Hematopoietic multipotent progenitor cell treated with erythropoietin and hydrocortisone succinate and interleukin-3 and kit ligand, for 17 days (in vitro differentiated cells): ENCODE data around the gene CCDC50.

Source experiments
- DNase-seq: peaks from one replicate; pipeline ENCODE4 v3.0.0-alpha.2; 2015; ENCODE audit warnings: low spot score

Gene CCDC50, protein sequence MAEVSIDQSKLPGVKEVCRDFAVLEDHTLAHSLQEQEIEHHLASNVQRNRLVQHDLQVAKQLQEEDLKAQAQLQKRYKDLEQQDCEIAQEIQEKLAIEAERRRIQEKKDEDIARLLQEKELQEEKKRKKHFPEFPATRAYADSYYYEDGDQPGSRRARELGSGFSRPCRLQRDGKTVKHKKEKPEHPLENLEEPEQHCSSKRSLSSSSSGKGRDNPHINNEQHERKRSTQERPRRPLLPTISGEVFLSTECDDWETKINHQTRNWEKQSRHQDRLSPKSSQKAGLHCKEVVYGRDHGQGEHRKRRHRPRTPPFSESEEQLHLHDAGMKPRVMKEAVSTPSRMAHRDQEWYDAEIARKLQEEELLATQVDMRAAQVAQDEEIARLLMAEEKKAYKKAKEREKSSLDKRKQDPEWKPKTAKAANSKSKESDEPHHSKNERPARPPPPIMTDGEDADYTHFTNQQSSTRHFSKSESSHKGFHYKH

DNA sequence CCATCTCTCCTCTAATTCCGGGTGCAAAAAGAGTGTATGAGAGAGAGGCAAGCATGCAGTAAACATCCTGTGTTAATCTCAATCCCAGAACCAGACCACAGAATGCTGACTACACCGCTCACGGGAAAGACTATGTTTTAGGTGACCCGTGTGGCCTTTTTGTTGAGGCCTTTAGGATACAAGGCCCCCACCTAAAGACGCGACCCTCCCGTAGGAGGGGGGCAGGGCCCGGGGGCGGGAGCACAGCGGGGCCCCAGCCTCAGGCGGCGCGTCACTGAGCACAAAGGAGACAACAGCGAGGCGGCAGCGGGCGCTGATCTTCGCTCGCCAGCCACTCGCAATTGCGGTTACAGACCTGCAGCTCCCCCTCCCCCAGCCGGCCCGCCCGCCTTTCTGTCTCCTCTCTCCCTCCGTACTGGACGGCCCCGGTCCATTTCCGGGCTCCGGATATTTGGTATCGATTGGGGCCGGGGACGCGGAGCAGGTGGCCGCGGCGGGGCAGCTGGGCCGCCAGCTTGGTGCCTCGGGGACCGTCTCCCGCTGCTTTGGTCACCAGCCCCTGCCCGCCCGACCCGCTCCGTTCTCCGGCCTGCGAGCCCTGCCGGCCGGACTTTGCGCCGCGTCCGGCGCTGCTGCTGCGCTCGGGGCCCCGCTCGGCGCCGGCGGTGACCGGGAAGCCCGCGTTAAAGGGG, at the start of gene CCDC50:
TSS of gene CCDC50 (plus strand) at position 433 of the 692 bp plus-strand sequence. CDS start 281 bp downstream, outside the sequence.
- DNase-seq = no peak

DNA sequence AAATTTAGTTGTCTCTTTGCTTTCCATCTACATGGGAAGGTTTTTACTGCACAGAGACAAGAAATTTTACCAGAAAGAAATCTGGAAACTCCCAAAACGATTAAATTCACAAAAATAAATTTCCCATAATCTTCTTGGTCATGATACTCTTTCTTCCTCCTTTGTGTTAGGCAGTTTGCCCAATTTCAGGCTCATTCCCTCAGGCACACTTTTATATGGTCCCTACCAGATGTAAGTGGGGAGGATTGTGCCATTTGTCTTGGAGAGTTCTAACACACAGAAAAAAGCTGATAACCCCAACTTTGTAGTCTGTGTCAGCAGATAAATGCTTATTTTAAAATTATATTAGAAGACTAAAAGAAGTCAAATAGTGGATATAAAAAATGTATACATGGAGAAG, 49.1 kb upstream of the CCDC50 start:
- no peak for DNase-seq

DNA sequence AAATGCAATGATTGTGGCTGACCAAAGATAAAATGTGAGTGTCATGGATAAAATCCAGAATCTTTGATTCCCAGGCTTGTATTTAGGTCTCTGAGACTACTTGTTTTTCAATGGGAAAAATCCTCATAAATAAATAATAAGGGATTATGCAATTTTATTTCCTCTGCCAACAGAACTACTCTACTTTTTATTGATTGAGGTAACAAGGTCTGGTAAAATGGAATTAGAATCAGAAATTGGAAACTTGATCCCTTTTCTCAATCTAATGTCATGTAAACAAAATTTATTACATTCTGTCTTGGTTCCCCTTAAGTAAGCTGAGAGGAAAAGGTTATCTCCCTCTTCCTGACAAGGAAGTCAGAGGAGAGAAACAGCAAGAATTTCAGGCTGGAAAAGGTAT, 48.3 kb upstream of the CCDC50 start:
- no peak for DNase-seq

DNA sequence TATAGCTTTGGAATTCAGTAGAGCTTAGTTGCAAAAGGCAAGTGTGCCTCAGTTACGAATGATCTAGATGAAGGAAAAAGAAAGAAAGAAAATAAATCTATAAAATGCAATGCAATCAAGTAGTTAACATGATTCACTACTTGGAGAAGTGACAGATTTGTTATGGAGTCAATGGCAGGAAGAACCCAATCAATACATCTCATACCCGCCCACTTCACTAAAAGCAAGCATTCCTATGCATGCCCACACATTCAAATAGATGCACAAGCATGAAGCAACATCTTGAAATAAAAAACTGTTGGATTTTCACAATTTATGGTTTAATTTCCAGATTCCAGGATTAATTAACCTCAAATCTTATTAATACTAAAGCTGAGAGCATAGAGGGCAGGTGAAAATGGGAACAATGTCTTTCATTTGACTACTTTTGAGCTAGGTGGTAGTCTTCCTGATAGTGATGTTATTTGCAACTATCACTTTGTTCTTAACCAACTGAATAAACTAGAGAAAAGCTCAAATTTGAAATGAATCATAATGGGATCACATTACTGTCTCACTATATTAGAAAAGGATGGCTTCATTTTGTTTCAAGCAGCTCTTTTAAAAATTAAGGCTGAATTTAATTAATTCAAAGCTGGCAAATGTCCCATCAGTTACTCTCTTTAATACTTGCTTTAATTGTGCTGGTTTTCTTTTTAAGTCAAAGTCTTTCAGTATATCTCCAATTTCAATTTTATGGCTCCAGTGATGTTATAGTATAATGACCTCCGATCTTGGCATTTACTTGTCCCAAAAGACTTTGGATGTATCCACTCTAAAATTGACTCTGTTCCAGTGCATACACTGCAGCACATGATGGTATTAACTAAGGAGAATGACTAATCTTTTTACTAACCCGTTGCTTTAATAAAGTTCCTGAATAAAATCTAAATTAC, 46.7 kb upstream of the CCDC50 start:
- no peak for DNase-seq

DNA sequence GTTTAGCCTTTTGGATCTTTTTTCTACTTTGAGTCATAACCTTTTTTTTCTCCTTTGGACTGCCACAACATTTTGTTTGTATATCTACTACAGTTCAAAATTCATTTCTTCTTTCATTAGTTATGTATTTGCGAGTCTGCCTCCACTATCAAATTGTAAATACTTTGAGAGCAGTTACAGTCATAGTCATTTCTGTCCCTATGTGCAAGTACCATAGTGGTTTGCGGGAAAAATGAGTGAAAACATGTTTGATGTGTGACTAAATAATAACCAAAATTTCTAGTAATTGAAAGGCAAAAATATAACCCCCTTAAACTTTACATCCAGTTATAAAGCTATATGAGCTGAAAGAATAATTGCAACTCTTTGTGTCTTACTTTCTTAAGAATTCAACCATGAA, 45.8 kb upstream of the CCDC50 start:
- DNase-seq = no peak

DNA sequence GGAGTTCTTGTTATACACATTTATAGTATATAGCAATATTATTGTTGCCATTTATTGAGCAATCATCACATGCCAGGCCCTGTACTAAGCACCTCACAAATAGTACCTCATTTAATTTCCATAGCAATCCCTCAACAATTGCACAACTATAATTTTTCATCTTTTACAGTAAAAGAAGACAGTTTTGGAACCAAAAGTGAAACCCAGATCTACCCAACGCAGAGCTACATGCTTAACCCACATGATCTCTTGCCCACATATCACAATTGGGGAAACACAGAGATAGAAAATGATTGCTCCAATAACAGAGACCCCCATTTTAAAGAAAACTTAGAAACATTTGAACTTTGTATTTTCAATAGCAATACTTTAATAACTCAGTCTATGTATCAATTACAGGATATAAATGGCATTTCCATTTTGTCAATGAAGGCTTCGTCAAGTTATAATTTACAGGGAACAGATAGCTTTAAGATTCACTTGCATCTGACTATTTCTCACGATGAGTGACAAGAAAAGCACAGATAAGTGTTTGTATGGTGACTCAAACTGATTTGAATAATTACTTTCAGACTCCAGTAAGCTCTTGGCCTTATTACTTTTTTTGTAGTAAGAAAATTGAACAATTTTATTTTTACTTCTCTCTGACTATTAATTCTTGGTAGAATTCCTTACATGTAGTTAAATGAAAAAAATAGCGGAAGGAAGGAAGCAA, 38.7 kb upstream of the CCDC50 start:
- no peak for DNase-seq

DNA sequence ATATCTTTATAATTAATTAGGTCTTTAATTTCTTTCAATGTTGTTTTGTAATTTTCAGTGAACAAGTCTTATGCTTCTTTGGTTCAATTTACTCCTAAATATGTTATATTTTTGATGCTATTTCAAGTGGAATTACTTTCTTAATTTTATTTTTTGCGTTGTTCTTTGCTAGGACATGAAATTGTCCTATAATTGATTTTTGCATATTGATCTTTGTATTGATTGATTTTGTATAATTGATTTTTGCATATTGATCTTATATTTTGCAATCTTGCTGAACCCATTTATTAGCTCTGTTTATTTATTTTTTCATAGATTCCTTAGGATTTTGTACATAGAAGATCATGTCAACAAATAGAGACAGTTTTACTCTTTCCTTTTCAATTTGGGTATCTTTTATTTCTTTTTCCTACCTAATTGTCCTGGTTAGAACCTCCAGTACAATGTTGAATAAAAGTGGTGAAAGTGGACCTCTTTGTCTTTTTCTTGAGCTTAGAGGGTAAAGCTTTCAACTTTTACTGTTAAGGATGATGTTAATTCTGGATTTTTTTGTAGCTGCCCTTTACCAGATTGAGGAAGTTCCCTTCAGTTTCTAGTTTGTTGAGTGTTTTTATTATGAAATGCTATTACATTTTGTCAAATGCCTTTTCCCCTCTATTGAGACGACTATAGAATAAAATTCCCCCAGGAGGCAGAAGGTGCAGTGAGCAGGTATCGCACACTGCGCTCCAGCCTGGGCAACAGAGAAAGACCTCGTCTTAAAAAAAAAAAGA, 36.8 kb upstream of the CCDC50 start:
- no peak for DNase-seq

DNA sequence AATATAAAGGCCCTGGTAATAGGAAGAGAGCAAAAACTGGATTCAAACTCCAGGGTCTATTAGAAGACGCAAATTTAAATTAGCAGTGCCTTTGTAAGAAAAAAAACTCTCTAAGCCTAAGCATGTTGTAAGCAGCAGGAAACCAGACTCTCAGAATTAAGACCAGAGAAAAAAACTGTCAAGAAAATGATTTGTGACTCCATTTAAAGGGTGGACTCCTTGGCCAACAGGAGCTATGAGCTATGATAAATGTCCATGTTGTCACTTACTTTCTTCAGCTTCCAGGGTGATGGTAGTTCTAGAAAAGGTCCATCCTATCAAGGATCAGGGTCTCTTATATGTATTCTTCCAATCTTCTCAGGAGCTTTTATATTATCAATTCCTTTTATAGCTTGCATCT, 34.9 kb upstream of the CCDC50 start:
- no peak for DNase-seq

DNA sequence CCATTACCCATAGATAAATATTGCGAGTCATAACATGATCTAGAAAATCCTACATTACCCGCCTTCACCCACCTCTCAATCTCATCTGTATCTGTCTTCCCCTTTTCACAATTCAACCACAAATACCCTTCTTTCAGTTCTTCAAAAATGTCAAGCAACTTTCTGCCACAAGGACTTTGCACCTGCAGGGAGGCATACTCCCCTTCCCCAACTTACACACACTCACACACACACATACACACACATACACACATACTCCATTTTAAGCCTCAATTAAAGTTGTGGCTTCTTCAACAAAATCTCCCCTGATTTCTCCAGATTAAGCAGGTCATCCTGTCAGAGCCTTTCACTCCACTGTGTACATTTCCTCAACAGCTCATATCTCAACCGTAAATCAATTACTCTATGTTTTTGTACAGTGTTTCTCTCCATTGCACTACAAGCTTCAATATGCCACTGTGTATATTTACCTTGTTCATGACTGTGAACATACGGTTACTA, 33.1 kb upstream of the CCDC50 start:
- no peak for DNase-seq

DNA sequence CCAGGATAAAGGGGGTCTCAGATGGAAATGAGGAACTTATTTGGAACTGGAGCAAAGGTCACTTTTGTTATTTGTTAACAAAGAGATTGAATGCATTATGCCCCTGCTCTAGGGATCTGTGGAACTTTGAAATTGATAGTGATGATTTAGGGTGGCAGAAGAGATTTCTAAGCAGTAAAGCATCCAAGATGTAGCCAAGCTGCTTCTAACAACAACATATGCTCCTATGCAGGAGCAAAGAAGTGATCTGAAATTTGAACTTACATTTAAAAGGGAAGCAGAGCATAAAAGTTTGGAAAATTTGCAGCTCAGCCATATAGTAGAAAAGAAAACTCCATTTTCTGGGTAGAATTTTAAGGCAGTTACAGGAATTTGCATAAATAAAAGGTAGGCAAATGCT, 30.3 kb upstream of the CCDC50 start:
- DNase-seq = no peak

DNA sequence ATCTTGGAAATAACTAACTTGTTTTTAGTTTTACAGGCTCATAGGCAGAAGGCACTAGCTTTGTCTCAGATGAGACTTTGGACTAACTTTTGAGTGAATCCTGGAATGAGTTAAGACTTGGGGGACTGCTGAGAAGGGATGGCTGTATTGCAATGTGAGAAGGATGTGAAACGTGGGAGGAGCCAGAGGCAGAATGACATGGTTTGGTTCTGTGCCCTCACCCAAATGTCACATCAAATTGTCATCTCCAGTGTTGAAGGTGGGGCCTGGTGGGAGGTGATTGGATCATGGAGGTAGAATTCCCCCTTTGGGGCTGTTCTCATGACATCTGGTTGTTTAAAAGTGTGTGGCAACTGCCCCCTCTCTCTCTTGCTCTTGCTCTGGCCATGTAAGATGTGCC, 28.8 kb upstream of the CCDC50 start:
- DNase-seq = no peak

DNA sequence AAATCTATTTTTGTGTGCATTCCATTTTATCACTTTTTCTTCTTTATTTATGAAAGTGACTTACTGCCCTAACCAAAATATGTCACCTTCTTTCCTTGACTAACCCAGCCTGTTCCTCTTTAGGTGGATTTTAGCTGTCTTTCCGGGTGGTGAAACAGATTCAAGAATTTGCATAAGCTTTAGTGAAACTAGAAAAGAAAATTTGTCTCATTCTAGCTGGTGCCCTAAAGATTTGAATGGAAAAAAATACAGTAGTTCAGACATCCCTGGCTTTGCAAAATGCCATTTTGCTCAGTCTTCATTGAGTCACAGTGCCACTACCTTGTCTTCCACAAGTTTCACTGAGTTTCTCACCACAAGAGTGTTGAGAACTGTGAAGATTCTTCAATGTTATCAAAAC, 28.2 kb upstream of the CCDC50 start:
- DNase-seq = no peak

DNA sequence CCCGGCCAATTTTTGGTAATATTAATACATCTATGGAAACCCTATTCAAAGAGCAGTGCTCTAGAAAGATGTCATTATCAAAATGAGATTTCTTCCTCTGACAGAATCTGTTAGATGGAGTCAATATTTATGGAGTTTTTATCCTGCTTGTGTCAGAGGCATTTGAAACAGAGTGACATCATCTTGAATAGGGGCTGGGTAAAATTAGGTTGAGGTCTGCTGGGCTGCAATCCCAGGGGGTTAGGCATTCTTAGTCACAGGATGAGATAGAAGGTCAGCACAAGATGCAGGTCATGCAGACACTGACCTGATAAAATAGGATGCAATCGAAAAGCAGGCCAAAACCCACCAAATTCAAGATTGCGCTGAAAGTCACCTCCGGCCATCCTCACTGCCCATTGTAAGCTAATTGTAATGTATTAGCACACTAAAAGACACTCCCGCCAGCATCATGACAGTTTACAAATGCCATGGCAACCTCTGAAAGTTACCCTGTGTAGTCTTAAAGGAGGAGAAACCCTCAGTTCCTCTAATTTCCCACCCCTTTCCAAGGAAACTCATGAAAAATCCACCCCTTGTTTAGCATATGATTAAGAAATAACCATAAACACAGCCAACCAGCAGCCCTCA, 27.3 kb upstream of the CCDC50 start:
- no peak for DNase-seq

DNA sequence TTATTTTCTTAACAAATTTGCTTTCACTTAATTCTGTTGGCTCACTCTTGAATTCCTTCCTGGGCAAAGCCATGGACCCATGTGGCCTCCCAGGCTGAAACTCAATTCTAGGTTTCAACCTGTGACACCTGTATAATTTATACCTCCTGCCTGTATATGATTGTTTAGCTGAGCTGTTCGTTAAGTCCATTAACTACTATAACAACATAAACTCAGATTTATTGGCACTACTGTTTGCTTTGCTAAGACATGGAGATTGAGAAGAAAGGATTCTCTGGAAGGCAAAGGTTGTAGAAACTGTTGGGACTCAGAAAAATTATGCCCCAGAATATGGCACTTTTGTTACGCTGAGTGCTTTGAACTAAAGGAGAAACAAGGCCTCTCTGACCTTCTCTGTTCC, 26.7 kb upstream of the CCDC50 start:
- DNase-seq = no peak

DNA sequence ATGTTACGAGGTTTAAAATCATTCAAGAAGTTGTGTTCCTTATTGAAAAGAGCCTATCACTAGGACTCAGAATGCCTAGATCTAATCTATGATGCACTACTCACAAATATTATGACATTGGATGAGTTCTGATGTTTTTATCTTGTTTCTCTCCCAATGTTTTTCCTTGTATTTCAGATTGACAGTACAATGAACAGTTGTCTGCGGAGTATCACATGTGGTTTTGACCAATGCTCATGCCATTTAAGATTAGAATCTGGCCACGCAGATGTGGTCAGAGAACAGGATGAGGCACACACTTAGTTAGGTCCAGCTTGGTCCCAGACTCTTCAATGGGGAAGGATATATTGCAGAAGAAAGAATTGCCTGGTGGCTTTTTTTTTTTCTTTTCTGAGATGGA, 25.6 kb upstream of the CCDC50 start:
- DNase-seq = no peak

DNA sequence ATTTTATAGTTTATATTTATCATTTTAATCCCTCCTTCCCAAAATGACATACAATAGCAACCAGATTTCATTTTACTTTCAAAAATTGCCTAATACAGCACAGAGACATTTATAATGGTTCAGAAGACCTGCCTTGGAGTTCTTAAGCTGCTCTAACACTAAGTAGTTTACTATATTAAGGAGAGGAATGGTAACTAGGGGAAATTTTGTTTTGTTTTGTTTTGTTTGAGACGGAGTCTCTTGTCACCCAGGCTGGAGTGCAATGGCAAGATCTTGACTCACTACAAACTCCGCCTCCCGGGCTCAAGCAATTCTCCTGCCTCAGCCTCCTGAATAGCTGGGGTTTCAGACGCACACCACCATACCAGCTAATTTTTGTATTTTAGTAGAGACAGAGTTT, 22.8 kb upstream of the CCDC50 start:
- DNase-seq = no peak

DNA sequence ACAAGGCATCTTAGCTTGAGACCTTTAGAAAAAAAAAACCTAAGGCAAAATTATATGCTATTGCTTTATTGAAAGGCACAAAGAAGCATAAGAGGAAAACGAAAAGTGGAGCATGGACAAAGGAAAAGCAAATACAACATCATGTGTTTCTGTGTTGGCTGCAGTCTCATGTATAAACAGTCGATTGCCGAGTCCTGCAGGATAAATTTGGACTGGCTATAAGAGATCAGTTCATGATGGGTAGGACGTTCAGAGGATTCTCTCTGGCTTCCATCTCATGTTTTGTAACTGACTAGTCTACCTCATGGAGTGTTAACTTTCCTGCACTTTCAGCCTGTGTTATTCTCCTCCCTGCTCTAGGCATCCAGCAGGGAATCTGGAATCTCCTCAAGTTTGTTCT, 21.9 kb upstream of the CCDC50 start:
- DNase-seq = no peak

DNA sequence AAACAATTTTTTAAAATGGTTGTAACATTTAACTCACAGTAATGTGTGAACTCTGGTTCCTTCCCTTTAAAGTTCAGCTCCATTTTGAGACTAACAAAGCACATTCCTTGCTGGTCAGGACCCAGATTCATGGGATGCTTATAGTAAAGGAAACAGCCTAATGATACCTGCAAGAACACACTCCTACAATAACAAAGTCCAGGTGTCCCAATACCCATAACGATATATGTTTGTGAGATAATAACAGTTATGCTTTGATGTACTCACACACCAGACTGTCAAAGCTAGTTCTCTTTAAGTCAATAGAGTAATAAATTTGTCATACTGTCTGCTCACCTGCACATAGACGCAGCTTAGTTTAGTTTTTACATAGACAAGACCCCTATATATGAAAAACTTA, 15.9 kb upstream of the CCDC50 start:
- DNase-seq = no peak

DNA sequence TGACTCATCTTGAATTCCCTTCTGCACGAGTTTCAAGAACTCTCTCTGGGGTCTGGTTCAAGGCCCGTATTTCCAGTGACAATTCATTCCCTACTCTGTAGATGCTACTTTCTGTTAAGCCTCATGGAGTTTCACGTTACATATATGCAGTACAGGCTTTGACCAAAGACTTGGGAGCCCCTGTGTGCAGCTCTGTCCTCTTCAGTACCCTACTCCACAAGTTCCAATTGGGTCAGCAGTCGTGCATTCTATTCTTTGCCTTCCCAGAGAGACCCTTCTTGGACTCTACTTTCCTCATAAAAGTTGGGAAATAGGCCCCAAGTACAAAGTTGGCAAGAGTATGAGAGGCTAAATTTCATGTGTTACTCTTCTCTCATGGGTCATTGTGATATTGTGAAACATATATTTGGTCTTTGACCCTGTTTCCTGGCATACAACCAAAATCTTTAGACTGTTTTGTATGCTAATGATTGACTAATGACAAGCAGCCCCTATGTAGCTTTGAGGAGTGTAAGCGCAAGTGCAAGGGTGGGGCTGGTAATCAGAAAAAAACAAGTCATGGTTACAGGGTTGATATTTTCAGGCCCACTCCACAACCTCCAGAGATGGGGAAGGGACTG, 15.0 kb upstream of the CCDC50 start:
- no peak for DNase-seq
